Heart left ventricle (tissue), 16 donors: ENCODE results near the gene NAGPA. TPM values are rescaled to one million over a fixed set of nuclear protein-coding genes. Genes with fewer than 3 reads are reported as not detected.
"Not testable (repeated sequence)": the region's sequence is repeated elsewhere in the genome, so short reads cannot be mapped to it uniquely, and the experiment has no call there.

Source experiments
- ATAC-seq, 4 donors: fragments of 200-7000 bp; cut with Tn5 transposase; one replicate each; pipeline ENCODE4 v1.9.1; 2020 to 2022; ENCODE audit warnings: moderate library complexity in 4 of 4, mild to moderate bottlenecking in 3 of 4, moderate number of reproducible peaks in 1 of 4
- DNase-seq, 5 donors: peaks; one replicate each; pipeline ENCODE4 v3.0.0-alpha.2; 2020
- H3K27ac ChIP-seq, 12 donors: fragments of 200-600 bp; sonication (generic) in 4 of 12; one replicate each; pipeline versions ENCODE4 v1.5.0 to v1.8.0; 2016 to 2022; ENCODE audit warnings: mild to moderate bottlenecking in 2 of 12
- H3K27me3 ChIP-seq, 9 donors: fragments of 200-600 bp; sonication (generic) in 2 of 9; one replicate each; pipeline versions ENCODE4 v1.5.1 to v1.8.0; 2016 to 2022; ENCODE audit warnings: mild to moderate bottlenecking in 3 of 9
- H3K36me3 ChIP-seq, 9 donors: fragments of 200-600 bp; sonication (generic) in 2 of 9; one replicate each; pipeline versions ENCODE4 v1.5.0 to v1.8.0; 2018 to 2022; ENCODE audit warnings: mild to moderate bottlenecking in 2 of 9
- H3K4me1 ChIP-seq, 12 donors: fragments of 200-600 bp; sonication (generic) in 4 of 12; one replicate each; pipeline versions ENCODE4 v1.5.0 to v1.8.0; 2016 to 2022; ENCODE audit warnings: mild to moderate bottlenecking in 3 of 12
- H3K4me3 ChIP-seq, 12 donors: fragments of 200-600 bp; sonication (generic) in 4 of 12; one replicate each; pipeline versions ENCODE4 v1.5.0 to v1.8.0; 2017 to 2022; ENCODE audit warnings: mild to moderate bottlenecking in 9 of 12, moderate library complexity in 4 of 12
- H3K9me3 ChIP-seq, 12 donors: fragments of 200-600 bp; sonication (generic) in 4 of 12; one replicate each; pipeline versions ENCODE4 v1.5.0 to v1.8.0; 2016 to 2022; ENCODE audit warnings: mild to moderate bottlenecking in 1 of 12
- POLR2A ChIP-seq, 2 donors: fragments of 450-650 bp; IDR thresholded peaks; one replicate each; pipeline ENCODE4 v1.6.1; 2017; ENCODE audit warnings: antibody characterized with exemption in 2 of 2, mild to moderate bottlenecking in 2 of 2, moderate library complexity in 2 of 2
- WGBS, 4 donors: extraction: QIAGEN DNeasy Blood & Tissue Kit in 2 of 4; methylation state at CpG; one replicate each; pipeline versions ENCODE4 v1.1.5 to v1.1.7; 2013 to 2018; 5-methylcytosine and 5-hydroxymethylcytosine counted together
- intact Hi-C, 10 donors: fragments of 100-400 bp; cut with DNase I; formaldehyde crosslinking; loops; one replicate each; pipeline versions ENCODE4 v1.11.1 to v1.14.2; 2022
- polyA plus RNA-seq, 2 donors: library from polyadenylated mRNA; stranded (reverse); fragments of 200-250 nt; gene quantifications; one replicate each; pipeline ENCODE4 v1.2.3, GENCODE V29; 2013
- total RNA-seq, 9 donors: library from RNA; depleted of rRNA in 2 of 9; stranded (reverse); fragments of >200 nt in 2 of 9; fragmentation: NEBNext Ultra II Directional in 3 of 9; extraction: Animal tissue kit (Norgen Biotek cat#: 25700) in 3 of 9; gene quantifications; one replicate each; pipeline versions ENCODE4 v1.1.0 to v1.2.4, GENCODE V29; 2016 to 2023
- TF ChIP-seq, protein P1 (sequence below), 12 donors: fragments of 200-600 bp; sonication (generic) in 4 of 12; IDR thresholded peaks; one replicate each; pipeline versions ENCODE4 v1.5.0 to v1.8.0; 2018 to 2022; ENCODE audit warnings: antibody characterized with exemption in 12 of 12, mild to moderate bottlenecking in 5 of 12
- donor health status: ischemic (EF 13 %, LVEDD 7.1; RV severe dilation, severe dysfunction).
- donor health status: healthy with polysubstance abuse.
- donor health status: DM: no; HTN: yes; CAD: no.
- donor health status: DM: no; HTN: no; CAD: no.
- donor health status: ischemic (EF 25% LVEDD 6.9; RV normal size, moderate dysfunction).
- donor health status: ischemic (EF 25% LVEDD 5.7; RV mildly dilated, moderate dysfunction).
- donor health status: healthy.
- donor health status: DM: yes; HTN: yes; CAD: no.
- donor health status: ischemic (EF 35%, LVEDD 5.7; RV mildly dilated, moderate dysfunction).
- donor health status: nonischemic (EF 11% LVEDD 7.7; RV severe dilation, severe dysfunction).
- donor health status: DM: yes; HTN: yes; CAD: no.
- donor health status: PGD.
- donor health status: ischemic (EF 29% LVEDD 5.4; RV normal size, mild dysfunction).
- donor health status: nonischemic (EF 23%, LVEDD 6.1; RV moderate dilation, normal function).

The NAGPA gene
- total and polyA plus RNA-seq, 11 donors = 3.8 to 14.6 (median 7.8) TPM

DNA sequence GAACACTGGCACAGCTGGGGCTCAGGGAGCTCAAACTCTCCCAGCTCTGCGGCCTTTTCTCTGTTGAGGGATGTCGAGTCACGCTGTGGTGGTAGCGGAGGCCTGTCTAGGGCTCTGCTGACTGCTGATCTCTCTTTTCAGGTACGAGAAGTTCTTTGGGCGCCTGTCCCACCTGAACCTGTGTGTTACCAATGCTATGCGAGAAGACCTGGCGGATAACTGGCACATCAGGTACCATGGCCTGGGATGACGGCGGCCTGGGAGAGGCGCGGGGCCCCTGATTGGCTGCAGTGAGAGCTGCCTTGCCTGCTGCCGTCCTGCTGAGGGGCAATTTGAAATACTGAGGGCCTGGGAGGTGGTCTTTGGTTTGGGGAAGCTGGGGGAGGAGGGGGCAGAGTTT is 43.6 kb upstream of the NAGPA start:
- Histone ChIP-seq H3K36me3 (peaks cover 0 to 81% (median 60%) of the 10 kb centered on the region in 9 donors), H3K27me3 (no peaks in the 10 kb centered on the region), H3K9me3 (no peaks in the 10 kb centered on the region), H3K27ac (no peak overlapping the region), H3K4me3 (no peak overlapping the region), H3K4me1 (peaks cover 0 to 11% (median 0%) of the 10 kb centered on the region in 12 donors)
- intact Hi-C loops = no loop called here
- no peak for ATAC-seq
- 96 to 97% (median 96%) methylated on average over 13 of the region's 13 CpGs for WGBS, 4 donors
- TF ChIP-seq, protein P1, sequence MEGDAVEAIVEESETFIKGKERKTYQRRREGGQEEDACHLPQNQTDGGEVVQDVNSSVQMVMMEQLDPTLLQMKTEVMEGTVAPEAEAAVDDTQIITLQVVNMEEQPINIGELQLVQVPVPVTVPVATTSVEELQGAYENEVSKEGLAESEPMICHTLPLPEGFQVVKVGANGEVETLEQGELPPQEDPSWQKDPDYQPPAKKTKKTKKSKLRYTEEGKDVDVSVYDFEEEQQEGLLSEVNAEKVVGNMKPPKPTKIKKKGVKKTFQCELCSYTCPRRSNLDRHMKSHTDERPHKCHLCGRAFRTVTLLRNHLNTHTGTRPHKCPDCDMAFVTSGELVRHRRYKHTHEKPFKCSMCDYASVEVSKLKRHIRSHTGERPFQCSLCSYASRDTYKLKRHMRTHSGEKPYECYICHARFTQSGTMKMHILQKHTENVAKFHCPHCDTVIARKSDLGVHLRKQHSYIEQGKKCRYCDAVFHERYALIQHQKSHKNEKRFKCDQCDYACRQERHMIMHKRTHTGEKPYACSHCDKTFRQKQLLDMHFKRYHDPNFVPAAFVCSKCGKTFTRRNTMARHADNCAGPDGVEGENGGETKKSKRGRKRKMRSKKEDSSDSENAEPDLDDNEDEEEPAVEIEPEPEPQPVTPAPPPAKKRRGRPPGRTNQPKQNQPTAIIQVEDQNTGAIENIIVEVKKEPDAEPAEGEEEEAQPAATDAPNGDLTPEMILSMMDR (IDR thresholded peaks at IDR 0.05) = no peak
- TF ChIP-seq POLR2A (IDR thresholded peaks at IDR 0.05) = no peak
- DNase-seq = no peak

DNA sequence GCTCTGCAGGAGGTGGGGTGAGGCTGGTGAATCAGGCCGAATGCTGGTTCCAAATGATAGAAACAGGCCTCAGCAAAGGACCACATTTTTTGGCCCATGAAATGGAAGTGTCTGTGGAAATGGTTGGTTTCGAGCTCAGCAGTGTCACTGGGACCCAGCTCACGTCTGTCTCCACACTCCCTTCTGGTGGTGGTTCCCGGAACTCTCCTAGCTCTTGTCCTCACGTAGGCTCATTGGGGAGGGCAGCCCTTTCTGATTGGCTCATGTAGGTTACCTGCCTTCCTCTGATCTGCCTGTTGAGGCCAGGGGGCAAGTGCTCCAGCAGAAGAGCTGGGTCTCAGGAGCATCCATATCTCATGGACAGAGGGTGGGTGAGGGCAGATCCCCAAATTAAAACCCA is 41.9 kb upstream of the NAGPA start:
- ATAC-seq (no peak), DNase-seq (no peak)
- intact Hi-C loops = no loop called here
- TF ChIP-seq, protein P1 (IDR thresholded peaks at IDR 0.05) = no peak
- TF ChIP-seq POLR2A (IDR thresholded peaks at IDR 0.05) = no peak
- Histone ChIP-seq H3K4me1 (peaks cover 0 to 19% (median 6%) of the 10 kb centered on the region in 12 donors), H3K36me3 (peaks cover 0 to 67% (median 51%) of the 10 kb centered on the region in 9 donors), H3K27ac (no peak overlapping the region), H3K9me3 (no peaks in the 10 kb centered on the region), H3K27me3 (no peaks in the 10 kb centered on the region), H3K4me3 (no peak overlapping the region)
- 80 to 90% (median 84%) methylated on average over 4 to 5 of the region's 5 CpGs for WGBS, 4 donors

DNA sequence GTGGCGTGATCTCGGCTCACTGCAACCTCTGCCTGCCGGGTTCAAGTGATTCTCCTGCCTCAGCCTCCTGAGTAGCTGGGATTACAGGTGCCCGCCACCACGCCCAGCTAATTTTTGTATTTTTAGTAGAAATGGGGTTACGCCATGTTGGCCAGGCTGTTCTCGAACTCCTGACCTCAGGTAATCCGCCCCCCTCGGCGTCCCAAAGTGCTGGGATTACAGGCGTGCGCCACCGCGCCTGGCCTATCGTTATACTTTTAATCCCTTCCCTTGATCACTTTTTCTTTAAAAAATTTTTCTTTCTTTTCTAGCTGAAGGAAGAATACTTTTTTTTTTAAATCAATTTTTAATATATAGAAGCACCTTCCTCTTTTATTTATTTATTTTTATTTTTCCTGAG is 40.0 kb upstream of the NAGPA start:
- WGBS, 4 donors = 93 to 98% (median 95%) methylated on average over 15 of the region's 15 CpGs
- H3K9me3 ChIP-seq, ATAC-seq, intact Hi-C loops, H3K27ac ChIP-seq, DNase-seq, H3K4me3 ChIP-seq, H3K27me3 ChIP-seq: not testable (repeated sequence)
- H3K36me3 ChIP-seq = peaks cover 0 to 51% (median 43%) of the 10 kb centered on the region in 9 donors
- H3K4me1 ChIP-seq = peaks cover 0 to 19% (median 6%) of the 10 kb centered on the region in 12 donors

DNA sequence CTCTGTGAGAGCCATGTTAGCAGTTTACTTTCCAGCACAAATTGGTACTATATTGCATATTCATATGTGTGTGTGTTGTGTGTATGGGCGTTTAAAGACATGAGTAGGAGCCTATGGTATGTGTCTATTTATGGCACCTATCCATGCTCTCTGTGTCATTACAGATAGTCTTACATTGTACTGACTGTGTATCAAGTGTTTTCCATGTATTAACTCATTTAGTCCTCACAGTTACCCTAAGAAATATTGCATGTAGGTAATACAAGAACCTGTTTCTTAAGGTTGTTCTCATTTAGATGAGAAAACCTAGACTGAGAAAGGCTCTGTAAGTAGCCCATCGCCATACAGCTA is 39.5 kb upstream of the NAGPA start:
- intact Hi-C loops = no loop called here
- Histone ChIP-seq H3K4me3 (no peak overlapping the region), H3K27ac (no peak overlapping the region), H3K36me3 (peaks cover 0 to 50% (median 40%) of the 10 kb centered on the region in 9 donors), H3K27me3 (no peaks in the 10 kb centered on the region), H3K9me3 (no peaks in the 10 kb centered on the region), H3K4me1 (peaks cover 0 to 19% (median 6%) of the 10 kb centered on the region in 12 donors)
- TF ChIP-seq, protein P1 (IDR thresholded peaks at IDR 0.05) = no peak
- TF ChIP-seq POLR2A (IDR thresholded peaks at IDR 0.05) = no peak
- no peak for ATAC-seq
- no peak for DNase-seq
- WGBS, 4 donors = 62 to 83% (median 71%) methylated on average over 2 of the region's 2 CpGs
